GM23338 (cell line): Measurements from ENCODE around the gene PLA2G4F. TPM values are rescaled to one million over a fixed set of nuclear protein-coding genes. Genes with fewer than 3 reads are reported as not detected.

ENCODE experiments used
- ATAC-seq: fragments of 200-7000 bp; cut with Tn5 transposase; 3 replicates; pipeline ENCODE4 v1.9.1; 2020
- DNase-seq: peaks from one replicate; pipeline ENCODE4 v3.0.0-alpha.2; 2015; ENCODE audit warnings: low spot score
- H2AFZ ChIP-seq: fragments of 200-600 bp; sonication (generic); 2 replicates; pipeline ENCODE4 v1.8.0; 2016; ENCODE audit warnings: antibody characterized with exemption, mild to moderate bottlenecking, moderate library complexity
- H3F3A ChIP-seq: fragments of 200-600 bp; sonication (generic); replicated peaks from 2 replicates; pipeline ENCODE4 v1.8.0; 2017; ENCODE audit warnings: antibody characterized with exemption, mixed run types, low read depth
- H3K27ac ChIP-seq: fragments of 200-600 bp; sonication (generic); 2 replicates; pipeline ENCODE4 v1.6.1; 2016; ENCODE audit warnings: low read depth
- H3K27me3 ChIP-seq: fragments of 200-600 bp; sonication (generic); 2 replicates; pipeline ENCODE4 v1.8.0; 2016; ENCODE audit warnings: mild to moderate bottlenecking, mixed run types, moderate library complexity; ENCODE audit not compliant: insufficient read depth
- H3K36me3 ChIP-seq: fragments of 200-600 bp; sonication (generic); 2 replicates; pipeline ENCODE4 v1.8.0; 2016; ENCODE audit warnings: mild to moderate bottlenecking; ENCODE audit not compliant: insufficient read depth
- H3K4me1 ChIP-seq: fragments of 200-600 bp; sonication (generic); 2 replicates; pipeline ENCODE4 v1.8.0; 2016; ENCODE audit warnings: mild to moderate bottlenecking, moderate library complexity; ENCODE audit not compliant: insufficient read depth
- H3K4me2 ChIP-seq: fragments of 200-600 bp; sonication (generic); 2 replicates; pipeline ENCODE4 v1.7.1; 2017; ENCODE audit warnings: mixed run types
- H3K4me3 ChIP-seq: fragments of 200-600 bp; sonication (generic); 2 replicates; pipeline ENCODE4 v1.6.1; 2016; ENCODE audit warnings: mixed run types
- H3K79me2 ChIP-seq: fragments of 200-600 bp; sonication (generic); replicated peaks from 2 replicates; pipeline ENCODE4 v1.8.0; 2017; ENCODE audit warnings: mild to moderate bottlenecking; ENCODE audit not compliant: insufficient read depth
- H3K9me2 ChIP-seq: fragments of 200-600 bp; sonication (generic); 2 replicates; pipeline ENCODE4 v1.8.0; 2017; ENCODE audit not compliant: insufficient read depth
- H4K20me1 ChIP-seq: fragments of 200-600 bp; sonication (generic); replicated peaks from 2 replicates; pipeline ENCODE4 v1.8.0; 2017; ENCODE audit warnings: mild to moderate bottlenecking; ENCODE audit not compliant: insufficient read depth
- H3K27ac Mint-ChIP-seq: 2 replicates; pipeline ENCODE4 v1.8.0; 2020; ENCODE audit warnings: inconsistent platforms, mild to moderate bottlenecking, moderate library complexity, mixed read lengths
- H3K27me3 Mint-ChIP-seq: 3 replicates; pipeline ENCODE4 v1.8.0; 2022; ENCODE audit warnings: low read depth, mild to moderate bottlenecking, moderate library complexity, mixed read lengths, inconsistent platforms; ENCODE audit not compliant: insufficient read depth, poor library complexity
- H3K36me3 Mint-ChIP-seq: 3 replicates; pipeline ENCODE4 v1.8.0; 2021; ENCODE audit warnings: low read depth, mild to moderate bottlenecking, inconsistent platforms, moderate library complexity, mixed read lengths
- H3K4me1 Mint-ChIP-seq: 3 replicates; pipeline ENCODE4 v1.8.0; 2020; ENCODE audit warnings: mild to moderate bottlenecking, inconsistent platforms, mixed read lengths
- H3K4me3 Mint-ChIP-seq: 3 replicates; pipeline ENCODE4 v1.8.0; 2021; ENCODE audit warnings: moderate library complexity, mild to moderate bottlenecking, inconsistent platforms, mixed read lengths
- H3K9me3 Mint-ChIP-seq: 3 replicates; pipeline ENCODE4 v1.8.0; 2020; ENCODE audit warnings: moderate library complexity, mild to moderate bottlenecking, inconsistent platforms, mixed read lengths
- polyA plus RNA-seq: library from polyadenylated mRNA; unstranded; fragments of >200 nt; fragmentation: Nextera tagmentation; extraction: Ambion mirVana; gene quantifications from 2 replicates; pipeline ENCODE4 v1.2.1, GENCODE V29; 2016
- total RNA-seq: library from RNA; depleted of rRNA; stranded (reverse); fragments of >200 nt; shearing (Covaris generic); gene quantifications from 2 replicates; pipeline ENCODE4 v1.2.3, GENCODE V29; 2014
- TF ChIP-seq, protein P1 (sequence below): fragments of 250-450 bp; sonication (Bioruptor Pico); IDR thresholded peaks from 2 replicates; pipeline ENCODE4 v1.5.0; 2020; ENCODE audit warnings: mild to moderate bottlenecking, moderate library complexity

PLA2G4F gene
- total and polyA plus RNA-seq, 2 experiments from 2014 or later = not detected

DNA sequence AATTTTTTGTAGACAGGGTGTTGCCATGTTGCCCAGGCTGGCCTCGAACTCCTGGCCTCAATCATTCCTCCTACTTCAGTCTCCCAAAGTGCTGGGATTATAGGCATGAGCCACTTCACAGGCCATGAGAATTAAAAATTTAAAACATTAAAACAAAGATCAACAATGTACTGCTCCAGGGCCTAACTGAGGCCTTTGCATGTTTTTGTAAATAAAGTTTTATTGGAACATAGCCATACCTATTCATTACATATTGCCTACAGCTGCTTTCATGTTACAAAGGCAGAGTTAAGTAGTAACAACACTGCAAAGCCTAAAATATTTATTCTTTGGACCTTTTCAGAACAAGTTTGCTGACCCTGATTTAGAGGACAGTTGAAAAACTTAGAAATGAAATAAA, 42.1 kb upstream of the PLA2G4F start:
- H3K4me2 ChIP-seq = no peak overlapping the region
- H3K4me3 Mint-ChIP-seq = no peak overlapping the region

More for the DNA sequence above, 42.1 kb upstream of the PLA2G4F start:
- no peaks in the 10 kb centered on the region for H3K4me1 ChIP-seq
- no peaks in the 10 kb centered on the region; the same call in 1 of the 2 replicates for H4K20me1 ChIP-seq
- Mint-ChIP-seq H3K27me3 (no peaks in the 10 kb centered on the region), H3K9me3 (peaks cover 3% of the 10 kb centered on the region; the same call in 1 of the 3 replicates), H3K4me1 (no peaks in the 10 kb centered on the region), H3K36me3 (peaks cover 24% of the 10 kb centered on the region; the same call in 2 of the 3 replicates), H3K27ac (no peak overlapping the region)
- no peaks in the 10 kb centered on the region for H3K36me3 ChIP-seq
- ATAC-seq (no peak), DNase-seq (no peak)
- no peaks in the 10 kb centered on the region for H3K9me2 ChIP-seq
- H3K79me2 ChIP-seq = no peaks in the 10 kb centered on the region; the same call in none of the 2 replicates
- H3F3A ChIP-seq = no peaks in the 10 kb centered on the region
- no peak overlapping the region for H3K27ac ChIP-seq
- TF ChIP-seq, protein P1, sequence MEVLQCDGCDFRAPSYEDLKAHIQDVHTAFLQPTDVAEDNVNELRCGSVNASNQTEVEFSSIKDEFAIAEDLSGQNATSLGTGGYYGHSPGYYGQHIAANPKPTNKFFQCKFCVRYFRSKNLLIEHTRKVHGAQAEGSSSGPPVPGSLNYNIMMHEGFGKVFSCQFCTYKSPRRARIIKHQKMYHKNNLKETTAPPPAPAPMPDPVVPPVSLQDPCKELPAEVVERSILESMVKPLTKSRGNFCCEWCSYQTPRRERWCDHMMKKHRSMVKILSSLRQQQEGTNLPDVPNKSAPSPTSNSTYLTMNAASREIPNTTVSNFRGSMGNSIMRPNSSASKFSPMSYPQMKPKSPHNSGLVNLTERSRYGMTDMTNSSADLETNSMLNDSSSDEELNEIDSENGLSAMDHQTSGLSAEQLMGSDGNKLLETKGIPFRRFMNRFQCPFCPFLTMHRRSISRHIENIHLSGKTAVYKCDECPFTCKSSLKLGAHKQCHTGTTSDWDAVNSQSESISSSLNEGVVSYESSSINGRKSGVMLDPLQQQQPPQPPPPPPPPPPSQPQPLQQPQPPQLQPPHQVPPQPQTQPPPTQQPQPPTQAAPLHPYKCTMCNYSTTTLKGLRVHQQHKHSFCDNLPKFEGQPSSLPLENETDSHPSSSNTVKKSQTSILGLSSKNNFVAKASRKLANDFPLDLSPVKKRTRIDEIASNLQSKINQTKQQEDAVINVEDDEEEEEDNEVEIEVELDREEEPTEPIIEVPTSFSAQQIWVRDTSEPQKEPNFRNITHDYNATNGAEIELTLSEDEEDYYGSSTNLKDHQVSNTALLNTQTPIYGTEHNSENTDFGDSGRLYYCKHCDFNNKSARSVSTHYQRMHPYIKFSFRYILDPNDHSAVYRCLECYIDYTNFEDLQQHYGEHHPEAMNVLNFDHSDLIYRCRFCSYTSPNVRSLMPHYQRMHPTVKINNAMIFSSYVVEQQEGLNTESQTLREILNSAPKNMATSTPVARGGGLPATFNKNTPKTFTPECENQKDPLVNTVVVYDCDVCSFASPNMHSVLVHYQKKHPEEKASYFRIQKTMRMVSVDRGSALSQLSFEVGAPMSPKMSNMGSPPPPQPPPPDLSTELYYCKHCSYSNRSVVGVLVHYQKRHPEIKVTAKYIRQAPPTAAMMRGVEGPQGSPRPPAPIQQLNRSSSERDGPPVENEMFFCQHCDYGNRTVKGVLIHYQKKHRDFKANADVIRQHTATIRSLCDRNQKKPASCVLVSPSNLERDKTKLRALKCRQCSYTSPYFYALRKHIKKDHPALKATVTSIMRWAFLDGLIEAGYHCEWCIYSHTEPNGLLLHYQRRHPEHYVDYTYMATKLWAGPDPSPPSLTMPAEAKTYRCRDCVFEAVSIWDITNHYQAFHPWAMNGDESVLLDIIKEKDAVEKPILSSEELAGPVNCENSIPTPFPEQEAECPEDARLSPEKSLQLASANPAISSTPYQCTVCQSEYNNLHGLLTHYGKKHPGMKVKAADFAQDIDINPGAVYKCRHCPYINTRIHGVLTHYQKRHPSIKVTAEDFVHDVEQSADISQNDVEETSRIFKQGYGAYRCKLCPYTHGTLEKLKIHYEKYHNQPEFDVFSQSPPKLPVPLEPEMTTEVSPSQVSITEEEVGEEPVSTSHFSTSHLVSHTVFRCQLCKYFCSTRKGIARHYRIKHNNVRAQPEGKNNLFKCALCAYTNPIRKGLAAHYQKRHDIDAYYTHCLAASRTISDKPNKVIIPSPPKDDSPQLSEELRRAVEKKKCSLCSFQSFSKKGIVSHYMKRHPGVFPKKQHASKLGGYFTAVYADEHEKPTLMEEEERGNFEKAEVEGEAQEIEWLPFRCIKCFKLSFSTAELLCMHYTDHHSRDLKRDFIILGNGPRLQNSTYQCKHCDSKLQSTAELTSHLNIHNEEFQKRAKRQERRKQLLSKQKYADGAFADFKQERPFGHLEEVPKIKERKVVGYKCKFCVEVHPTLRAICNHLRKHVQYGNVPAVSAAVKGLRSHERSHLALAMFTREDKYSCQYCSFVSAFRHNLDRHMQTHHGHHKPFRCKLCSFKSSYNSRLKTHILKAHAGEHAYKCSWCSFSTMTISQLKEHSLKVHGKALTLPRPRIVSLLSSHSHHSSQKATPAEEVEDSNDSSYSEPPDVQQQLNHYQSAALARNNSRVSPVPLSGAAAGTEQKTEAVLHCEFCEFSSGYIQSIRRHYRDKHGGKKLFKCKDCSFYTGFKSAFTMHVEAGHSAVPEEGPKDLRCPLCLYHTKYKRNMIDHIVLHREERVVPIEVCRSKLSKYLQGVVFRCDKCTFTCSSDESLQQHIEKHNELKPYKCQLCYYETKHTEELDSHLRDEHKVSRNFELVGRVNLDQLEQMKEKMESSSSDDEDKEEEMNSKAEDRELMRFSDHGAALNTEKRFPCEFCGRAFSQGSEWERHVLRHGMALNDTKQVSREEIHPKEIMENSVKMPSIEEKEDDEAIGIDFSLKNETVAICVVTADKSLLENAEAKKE (CRISPR knock-in tag) = no peak
- H2AFZ ChIP-seq = no peak overlapping the region
- no peaks in the 10 kb centered on the region for H3K27me3 ChIP-seq
- no peak overlapping the region for H3K4me3 ChIP-seq
